HepG2 (cell line): ENCODE data around the gene RFFL. TPM values are rescaled to one million over a fixed set of nuclear protein-coding genes. Genes with fewer than 3 reads are reported as not detected.

Experiments used
- FOSL2 ChIP-seq: sonication (generic); formaldehyde crosslinking; IDR thresholded peaks from 2 replicates; pipeline ENCODE4 v1.4.0; 2020; ENCODE audit warnings: missing genetic modification reagents
- HNF1B ChIP-seq: sonication (generic); formaldehyde crosslinking; IDR thresholded peaks from 2 replicates; pipeline ENCODE4 v1.5.1; 2020; ENCODE audit warnings: mild to moderate bottlenecking, moderate library complexity, missing genetic modification reagents
- SMAD1 ChIP-seq: sonication (generic); formaldehyde crosslinking; IDR thresholded peaks from 2 replicates; pipeline ENCODE4 v1.4.0; 2020; ENCODE audit warnings: missing genetic modification reagents, low read depth, mild to moderate bottlenecking, borderline replicate concordance
- SNAPC5 ChIP-seq: sonication (generic); formaldehyde crosslinking; IDR thresholded peaks from 2 replicates; pipeline ENCODE4 v1.8.1; 2023; ENCODE audit warnings: mild to moderate bottlenecking, missing genetic modification reagents, borderline replicate concordance
- THAP8 ChIP-seq: sonication (generic); formaldehyde crosslinking; IDR thresholded peaks from 2 replicates; pipeline ENCODE4 v1.5.1; 2020; ENCODE audit warnings: missing genetic modification reagents, mild to moderate bottlenecking, borderline replicate concordance
- ZNF17 ChIP-seq: sonication (generic); formaldehyde crosslinking; IDR thresholded peaks from 2 replicates; pipeline ENCODE4 v1.5.0; 2020; ENCODE audit warnings: mild to moderate bottlenecking, missing genetic modification reagents
- ZNF292 ChIP-seq: sonication (generic); formaldehyde crosslinking; IDR thresholded peaks from 2 replicates; pipeline ENCODE4 v1.8.1; 2022; ENCODE audit warnings: mild to moderate bottlenecking, low read depth, missing genetic modification reagents, borderline replicate concordance
- ZNF317 ChIP-seq: sonication (generic); formaldehyde crosslinking; IDR thresholded peaks from 2 replicates; pipeline ENCODE4 v1.5.0; 2020; ENCODE audit warnings: mild to moderate bottlenecking, missing genetic modification reagents
- ZNF414 ChIP-seq: sonication (generic); formaldehyde crosslinking; IDR thresholded peaks from 2 replicates; pipeline ENCODE4 v1.5.0; 2020; ENCODE audit warnings: missing genetic modification reagents
- ZNF784 ChIP-seq: sonication (generic); formaldehyde crosslinking; IDR thresholded peaks from 2 replicates; pipeline ENCODE4 v1.5.1; 2020; ENCODE audit warnings: missing genetic modification reagents, mild to moderate bottlenecking, borderline replicate concordance
- ZNF879 ChIP-seq: sonication (generic); formaldehyde crosslinking; IDR thresholded peaks from 2 replicates; pipeline ENCODE4 v1.8.1; 2023; ENCODE audit warnings: missing genetic modification reagents
- polyA plus RNA-seq, 8 experiments: library from polyadenylated mRNA; depleted of rRNA in 3 of 8; stranded (reverse) in 7 of 8; unstranded in 1 of 8; fragments of >200 nt; fragmentation: Illumina TruSeq in 4 of 8; extraction: Trizol in 4 of 8; gene quantifications; 2 replicates each; pipeline versions ENCODE4 v1.2.1 to v1.2.3, GENCODE V29; 2011 to 2016; ENCODE audit warnings: low read depth in 4 of 8, missing spikeins in 1 of 8, mixed read lengths in 1 of 8; ENCODE audit not compliant: insufficient read depth in 1 of 8
- total RNA-seq, 5 experiments: library from RNA; depleted of rRNA; stranded (reverse); fragments of >200 nt; fragmentation: Illumina TruSeq; extraction: Trizol; gene quantifications; 2 replicates each; pipeline ENCODE4 v1.2.3, GENCODE V29; 2016; ENCODE audit warnings: low read depth in 1 of 5
- TF ChIP-seq, protein P1 (sequence below): sonication (generic); formaldehyde crosslinking; IDR thresholded peaks from 2 replicates; pipeline ENCODE4 v1.8.0; 2022; ENCODE audit warnings: missing genetic modification reagents, mild to moderate bottlenecking, borderline replicate concordance
- TF ChIP-seq, protein P2 (sequence below): sonication (generic); formaldehyde crosslinking; IDR thresholded peaks from 2 replicates; pipeline ENCODE4 v1.5.0; 2020; ENCODE audit warnings: missing genetic modification reagents
- TF ChIP-seq, protein P3 (sequence below): sonication (generic); formaldehyde crosslinking; IDR thresholded peaks from 2 replicates; pipeline ENCODE4 v1.4.0; 2020; ENCODE audit warnings: missing genetic modification reagents
- TF ChIP-seq, protein P4 (sequence below): conservative IDR thresholded peaks from 2 replicates; pipeline ENCODE4 v1.6.1; 2018; ENCODE audit warnings: missing genetic modification reagents

Gene RFFL
- total and polyA plus RNA-seq, 2 of the 13 experiments (the other 11 are each of a cell fraction or from before 2014, with no cell fraction given) = 24.3 to 48.6 TPM

DNA sequence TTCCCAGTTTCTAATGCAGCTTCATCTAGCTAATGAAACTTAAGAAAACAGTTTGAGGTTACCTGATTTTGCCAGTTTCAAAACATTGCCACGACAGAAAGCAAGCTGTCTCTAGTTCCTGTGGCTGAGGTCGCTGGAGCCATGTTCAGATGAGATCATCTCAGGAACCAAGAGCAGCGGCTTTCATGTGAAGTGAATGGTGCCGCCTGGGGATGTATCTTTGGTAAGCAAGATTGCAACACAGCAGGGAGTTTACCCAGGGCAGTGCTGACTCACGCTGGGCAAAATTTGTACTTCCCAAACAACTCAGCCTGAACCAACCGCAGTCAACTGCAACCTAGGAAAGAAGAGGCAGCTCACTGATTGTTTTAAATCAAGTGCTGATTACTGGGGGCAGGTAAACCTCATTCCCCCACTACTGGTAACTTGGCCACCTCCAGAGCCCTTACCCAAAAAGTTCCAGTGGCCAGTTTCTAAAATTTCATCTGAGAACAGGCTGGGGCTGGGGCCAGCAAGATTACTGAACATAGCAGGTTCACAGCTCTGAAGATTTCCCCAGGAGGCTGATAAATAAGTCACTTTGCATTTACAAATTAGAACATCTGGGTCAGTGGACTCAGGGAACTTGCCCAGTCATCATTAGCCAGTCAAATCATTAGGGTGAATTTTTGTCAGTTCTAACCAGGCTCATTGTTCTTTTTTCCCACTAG is at the start of gene RFFL (continued):
- TF ChIP-seq, protein P1, sequence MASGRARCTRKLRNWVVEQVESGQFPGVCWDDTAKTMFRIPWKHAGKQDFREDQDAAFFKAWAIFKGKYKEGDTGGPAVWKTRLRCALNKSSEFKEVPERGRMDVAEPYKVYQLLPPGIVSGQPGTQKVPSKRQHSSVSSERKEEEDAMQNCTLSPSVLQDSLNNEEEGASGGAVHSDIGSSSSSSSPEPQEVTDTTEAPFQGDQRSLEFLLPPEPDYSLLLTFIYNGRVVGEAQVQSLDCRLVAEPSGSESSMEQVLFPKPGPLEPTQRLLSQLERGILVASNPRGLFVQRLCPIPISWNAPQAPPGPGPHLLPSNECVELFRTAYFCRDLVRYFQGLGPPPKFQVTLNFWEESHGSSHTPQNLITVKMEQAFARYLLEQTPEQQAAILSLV (CRISPR knock-in tag) = 0 out of 2 replicates have a peak, but pooled peaks have one; percentile 54
- TF ChIP-seq HNF1B (CRISPR knock-in tag) (peak; percentile 76), ZNF317 (CRISPR knock-in tag) (peak; percentile 74), ZNF17 (no peak), ZNF414 (peak; percentile 73), SMAD1 (CRISPR knock-in tag) (0 out of 2 replicates have a peak, but pooled peaks have one; percentile 36), THAP8 (no peak), ZNF292 (CRISPR knock-in tag) (peak; percentile 80; the same call in 1 of the 2 replicates), FOSL2 (CRISPR knock-in tag) (peak; percentile 98), ZNF784 (CRISPR knock-in tag) (peak; percentile 57; the same call in 1 of the 2 replicates), ZNF879 (CRISPR knock-in tag) (no peak), SNAPC5 (no peak)
- TF ChIP-seq, protein P2, sequence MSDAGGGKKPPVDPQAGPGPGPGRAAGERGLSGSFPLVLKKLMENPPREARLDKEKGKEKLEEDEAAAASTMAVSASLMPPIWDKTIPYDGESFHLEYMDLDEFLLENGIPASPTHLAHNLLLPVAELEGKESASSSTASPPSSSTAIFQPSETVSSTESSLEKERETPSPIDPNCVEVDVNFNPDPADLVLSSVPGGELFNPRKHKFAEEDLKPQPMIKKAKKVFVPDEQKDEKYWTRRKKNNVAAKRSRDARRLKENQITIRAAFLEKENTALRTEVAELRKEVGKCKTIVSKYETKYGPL (CRISPR knock-in tag) = no peak
- TF ChIP-seq, protein P3, sequence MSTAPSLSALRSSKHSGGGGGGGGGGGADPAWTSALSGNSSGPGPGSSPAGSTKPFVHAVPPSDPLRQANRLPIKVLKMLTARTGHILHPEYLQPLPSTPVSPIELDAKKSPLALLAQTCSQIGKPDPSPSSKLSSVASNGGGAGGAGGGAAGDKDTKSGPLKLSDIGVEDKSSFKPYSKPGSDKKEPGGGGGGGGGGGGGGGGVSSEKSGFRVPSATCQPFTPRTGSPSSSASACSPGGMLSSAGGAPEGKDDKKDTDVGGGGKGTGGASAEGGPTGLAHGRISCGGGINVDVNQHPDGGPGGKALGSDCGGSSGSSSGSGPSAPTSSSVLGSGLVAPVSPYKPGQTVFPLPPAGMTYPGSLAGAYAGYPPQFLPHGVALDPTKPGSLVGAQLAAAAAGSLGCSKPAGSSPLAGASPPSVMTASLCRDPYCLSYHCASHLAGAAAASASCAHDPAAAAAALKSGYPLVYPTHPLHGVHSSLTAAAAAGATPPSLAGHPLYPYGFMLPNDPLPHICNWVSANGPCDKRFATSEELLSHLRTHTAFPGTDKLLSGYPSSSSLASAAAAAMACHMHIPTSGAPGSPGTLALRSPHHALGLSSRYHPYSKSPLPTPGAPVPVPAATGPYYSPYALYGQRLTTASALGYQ = peak; percentile 81
- TF ChIP-seq, protein P4, sequence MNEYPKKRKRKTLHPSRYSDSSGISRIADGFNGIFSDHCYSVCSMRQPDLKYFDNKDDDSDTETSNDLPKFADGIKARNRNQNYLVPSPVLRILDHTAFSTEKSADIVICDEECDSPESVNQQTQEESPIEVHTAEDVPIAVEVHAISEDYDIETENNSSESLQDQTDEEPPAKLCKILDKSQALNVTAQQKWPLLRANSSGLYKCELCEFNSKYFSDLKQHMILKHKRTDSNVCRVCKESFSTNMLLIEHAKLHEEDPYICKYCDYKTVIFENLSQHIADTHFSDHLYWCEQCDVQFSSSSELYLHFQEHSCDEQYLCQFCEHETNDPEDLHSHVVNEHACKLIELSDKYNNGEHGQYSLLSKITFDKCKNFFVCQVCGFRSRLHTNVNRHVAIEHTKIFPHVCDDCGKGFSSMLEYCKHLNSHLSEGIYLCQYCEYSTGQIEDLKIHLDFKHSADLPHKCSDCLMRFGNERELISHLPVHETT = 0 out of 2 replicates have a peak, but pooled peaks have one; percentile 38
